HT1080 (cell line): Measurements from ENCODE around the gene PLD4. TPM values are rescaled to one million over a fixed set of nuclear protein-coding genes. Genes with fewer than 3 reads are reported as not detected.

Experiments used
- DNase-seq: peaks from one replicate; pipeline ENCODE4 v3.0.0-alpha.2; 2015; ENCODE audit warnings: low read depth
- total RNA-seq: library from RNA; depleted of rRNA; stranded (reverse); fragments of >200 nt; shearing (Covaris generic); gene quantifications from 2 replicates; pipeline ENCODE4 v1.2.3, GENCODE V29; 2014

The PLD4 gene
- total RNA-seq, 1 experiment from 2014 or later, result 0.02 TPM

GRCh38 chr14:104927432-104927816 lies 2.7 kb downstream of the PLD4 start:
- no peak for DNase-seq

GRCh38 chr14:104927901-104928300 lies 3.2 kb downstream of the PLD4 start:
- no peak for DNase-seq

- no peak for DNase-seq
Observed at GRCh38 chr14:104928391-104929133, 3.9 kb downstream of the PLD4 start.

GRCh38 chr14:104929268-104930230 lies 4.9 kb downstream of the PLD4 start:
- no peak for DNase-seq

GRCh38 chr14:104930526-104931303 lies 6.0 kb downstream of the PLD4 start:
- DNase-seq, result no peak

- DNase-seq, result no peak
Observed at GRCh38 chr14:104931304-104931770, 6.7 kb downstream of the PLD4 start.

GRCh38 chr14:104931771-104932675 lies 7.3 kb downstream of the PLD4 start:
- no peak for DNase-seq

- DNase-seq, result peak; percentile 82
Observed at GRCh38 chr14:104932676-104933631, 8.3 kb downstream of the PLD4 start.

GRCh38 chr14:104933746-104934733 lies 9.4 kb downstream of the PLD4 start:
- DNase-seq, result no peak

- no peak for DNase-seq
Observed at GRCh38 chr14:104935026-104935650, 10.5 kb downstream of the PLD4 start.

- no peak for DNase-seq
Observed at GRCh38 chr14:104935955-104936354, 11.3 kb downstream of the PLD4 start.

- no peak for DNase-seq
Observed at GRCh38 chr14:104936361-104937155, 11.9 kb downstream of the PLD4 start.

GRCh38 chr14:104937161-104937560 lies 12.5 kb downstream of the PLD4 start:
- DNase-seq, result no peak

- no peak for DNase-seq
Observed at GRCh38 chr14:104937694-104938365, 13.2 kb downstream of the PLD4 start.

GRCh38 chr14:104938436-104938835 lies 13.8 kb downstream of the PLD4 start:
- no peak for DNase-seq

- DNase-seq, result no peak
Observed at GRCh38 chr14:104938960-104939359, 14.3 kb downstream of the PLD4 start.
